ENCODE results near the gene PKNOX2.

PKNOX2 gene

DNA sequence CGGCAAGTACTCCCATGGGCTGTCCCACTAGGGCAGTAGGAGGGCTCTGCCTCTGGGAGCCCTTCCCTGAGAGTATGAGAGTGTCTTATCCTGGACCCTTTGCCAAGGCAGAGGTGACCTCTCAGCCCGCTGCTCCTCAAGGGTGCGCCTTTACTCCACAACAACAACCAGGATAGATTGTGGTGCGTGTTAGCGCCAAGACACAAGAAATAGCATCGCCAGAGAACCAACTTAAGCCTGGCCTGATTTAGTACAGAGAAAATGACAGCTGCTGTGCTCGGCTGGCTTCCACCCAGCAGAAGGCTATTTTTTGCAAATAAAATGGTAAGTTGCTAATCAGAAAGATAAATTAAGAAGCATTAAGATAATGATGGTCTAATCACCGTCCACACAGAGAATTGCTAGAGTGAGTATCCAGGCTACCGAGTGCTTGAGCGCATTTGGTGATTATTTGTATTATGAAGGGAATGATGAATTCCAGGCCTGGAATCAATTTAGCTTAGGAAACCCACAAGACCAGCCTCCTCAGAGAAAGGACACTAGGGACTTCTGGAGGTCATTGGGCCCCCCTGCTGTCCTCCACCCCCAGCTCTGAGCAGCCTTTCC lies 119.8 kb downstream of the PKNOX2 start:
- DNase-seq (ENCODE audit: low spot score): no peak

DNA sequence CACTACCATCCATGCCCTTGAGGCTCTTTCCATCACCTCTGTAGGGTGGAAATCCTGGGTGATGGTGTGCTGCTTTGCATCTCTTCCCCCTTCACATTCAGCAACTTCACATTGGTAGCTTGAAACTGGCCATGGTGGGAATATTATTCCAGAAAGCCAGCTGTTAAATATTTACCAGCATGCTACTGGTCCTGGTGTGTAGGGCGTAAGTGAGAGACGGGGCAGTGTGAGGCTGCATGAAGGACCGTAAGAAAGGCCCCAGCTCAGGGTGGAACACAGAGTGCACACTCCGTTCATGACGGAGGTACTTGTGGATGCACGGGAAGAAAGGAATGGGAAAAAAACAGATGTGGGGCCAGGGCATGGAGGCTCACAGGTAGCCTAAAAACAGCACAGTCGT lies 121.3 kb downstream of the PKNOX2 start:
- DNase-seq (ENCODE audit: low spot score): no peak

DNA sequence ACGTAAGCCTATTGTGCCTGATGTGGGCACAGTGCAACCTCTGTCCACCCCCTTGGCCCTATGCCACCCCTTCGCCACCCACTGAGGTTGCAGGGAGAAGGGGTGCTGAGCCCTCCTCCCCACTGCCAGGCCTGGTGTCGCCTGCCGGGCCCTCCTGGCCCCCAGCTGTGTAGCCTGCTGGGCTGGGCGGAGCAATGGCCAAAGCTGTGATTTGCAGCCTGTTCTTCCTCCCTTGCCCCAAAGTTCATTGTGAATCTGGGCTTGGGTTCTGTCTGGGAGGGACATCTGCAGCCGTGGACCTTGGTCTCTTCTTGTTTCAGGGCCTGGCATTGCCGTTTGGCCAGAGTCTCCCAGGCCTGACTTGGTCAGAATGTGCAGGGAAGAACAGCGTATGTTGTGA lies 121.9 kb downstream of the PKNOX2 start:
- no peak for DNase-seq (ENCODE audit: low spot score)

DNA sequence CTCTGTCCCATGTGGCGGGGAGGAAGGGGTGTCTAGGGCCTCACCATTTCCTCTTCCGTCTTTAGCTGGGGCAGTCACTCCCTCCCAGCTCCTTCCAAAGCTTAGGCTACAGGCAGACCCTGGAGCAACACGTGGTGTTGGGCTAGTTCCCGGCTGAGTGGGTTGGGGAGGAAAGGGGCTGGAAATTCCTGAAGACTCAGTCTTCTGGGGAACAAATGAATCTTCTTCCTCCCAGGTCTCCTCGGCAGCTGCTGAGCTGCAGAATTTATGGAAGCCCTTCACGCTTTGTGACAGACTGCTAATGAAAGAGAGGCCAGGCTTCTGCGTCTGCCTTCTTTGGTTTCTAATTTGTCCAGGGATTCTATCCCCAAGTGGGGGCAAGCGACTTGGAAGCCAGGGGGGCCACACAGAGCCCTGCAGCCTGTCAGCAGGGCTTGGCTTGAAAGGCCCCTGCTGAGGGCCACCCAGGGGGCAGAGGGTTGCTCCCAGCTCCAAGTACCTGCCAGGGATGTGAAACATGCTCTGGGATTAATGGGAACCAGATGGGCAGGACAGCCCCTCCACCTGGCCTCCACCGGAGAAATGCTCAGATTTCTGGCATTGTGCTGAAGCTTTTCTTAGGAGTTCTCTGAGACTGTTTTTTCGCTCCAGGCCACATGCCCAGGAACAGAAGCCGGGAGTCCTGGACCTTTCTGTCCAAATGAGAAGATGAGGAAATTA lies 123.1 kb downstream of the PKNOX2 start:
- DNase-seq (ENCODE audit: low spot score): peak; percentile 31

DNA sequence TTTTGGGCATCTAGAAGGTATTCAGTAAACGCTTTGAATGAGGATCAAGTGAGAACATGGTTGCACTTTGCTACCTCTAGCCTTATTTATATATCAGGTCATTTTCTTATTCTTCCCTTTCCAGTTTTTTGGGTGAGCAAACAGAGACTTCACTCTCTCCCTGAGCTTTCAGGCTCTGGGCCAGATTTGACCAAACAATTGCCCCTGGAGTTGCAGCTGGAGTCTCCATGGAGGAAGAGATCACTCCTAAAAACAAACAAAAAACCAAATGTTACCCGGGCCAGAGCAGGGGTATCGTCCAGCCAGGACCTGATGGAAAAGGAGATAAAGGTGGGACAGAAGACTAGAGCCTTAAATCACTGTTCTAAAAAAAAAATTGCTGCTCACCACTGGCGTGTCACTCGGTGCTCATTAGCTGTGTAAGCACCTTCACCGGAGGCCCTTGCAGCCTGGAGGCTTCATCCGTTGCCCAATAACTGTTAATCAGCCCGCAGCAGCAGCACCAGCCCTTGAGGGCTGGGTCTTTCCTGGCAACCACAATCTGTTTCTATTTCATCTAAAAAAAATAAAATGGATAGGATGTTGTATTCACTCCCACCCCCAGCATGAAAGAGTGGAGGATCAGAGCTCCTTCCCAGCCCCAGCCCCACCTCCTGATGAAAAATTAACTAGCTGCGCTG lies 125.0 kb downstream of the PKNOX2 start:
- DNase-seq (ENCODE audit: low spot score): no peak

DNA sequence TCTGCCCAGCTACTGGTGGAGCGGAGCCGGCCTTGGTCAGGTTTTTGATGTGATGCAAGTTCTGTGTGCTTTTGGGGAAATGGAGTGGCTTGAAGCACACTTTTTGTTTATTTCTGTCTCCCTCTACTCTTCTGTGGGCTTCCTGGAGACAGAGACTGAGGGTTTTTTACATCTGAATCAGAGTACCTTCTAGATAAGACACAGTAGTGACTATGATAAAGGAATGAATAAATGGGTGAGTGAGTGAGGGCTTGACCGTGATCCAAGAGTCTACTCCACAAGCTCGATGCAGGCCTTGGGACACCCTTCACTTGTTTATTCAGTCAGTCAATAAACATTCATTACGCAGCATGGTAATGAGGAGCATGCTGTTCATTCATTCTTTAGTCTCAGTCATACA lies 125.7 kb downstream of the PKNOX2 start:
- DNase-seq (ENCODE audit: low spot score): no peak

DNA sequence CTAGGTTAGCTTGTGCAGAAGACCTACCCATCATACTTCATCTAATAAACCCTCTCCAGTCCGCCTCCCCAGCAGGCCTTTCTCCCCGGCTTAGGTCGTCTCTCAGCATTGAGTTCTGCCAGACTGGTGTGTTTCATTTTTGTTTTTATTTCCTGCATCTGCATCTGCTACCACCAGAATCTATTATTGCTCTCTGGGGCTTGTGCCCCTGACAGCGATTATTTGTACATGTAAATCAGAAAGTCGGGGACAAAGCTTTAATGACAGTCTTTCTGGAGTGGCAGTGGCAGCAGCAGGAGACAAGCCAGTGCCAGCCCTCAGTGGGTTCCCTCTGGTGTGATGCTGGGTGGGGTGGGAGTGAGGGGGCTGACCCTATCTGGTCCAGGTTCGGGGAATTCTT lies 127.5 kb downstream of the PKNOX2 start:
- DNase-seq (ENCODE audit: low spot score): no peak

DNA sequence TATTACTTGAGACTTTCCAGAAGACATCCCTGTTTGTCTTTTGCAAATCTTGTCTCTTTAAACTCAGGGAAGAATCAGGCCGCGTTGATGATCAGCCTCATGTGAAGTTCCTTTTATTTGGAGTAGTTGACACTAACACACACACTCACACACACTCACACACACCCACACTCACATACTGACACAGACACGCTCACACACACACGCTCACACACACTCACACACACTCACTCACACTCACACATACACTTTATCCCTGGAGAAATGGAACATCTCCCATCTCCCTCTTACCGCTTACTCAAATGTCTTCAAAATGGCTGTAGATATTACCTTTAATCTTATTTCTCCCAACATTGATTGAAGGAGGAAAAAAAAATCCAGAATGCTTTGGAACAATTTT lies 129.0 kb downstream of the PKNOX2 start:
- DNase-seq (ENCODE audit: low spot score): no peak

DNA sequence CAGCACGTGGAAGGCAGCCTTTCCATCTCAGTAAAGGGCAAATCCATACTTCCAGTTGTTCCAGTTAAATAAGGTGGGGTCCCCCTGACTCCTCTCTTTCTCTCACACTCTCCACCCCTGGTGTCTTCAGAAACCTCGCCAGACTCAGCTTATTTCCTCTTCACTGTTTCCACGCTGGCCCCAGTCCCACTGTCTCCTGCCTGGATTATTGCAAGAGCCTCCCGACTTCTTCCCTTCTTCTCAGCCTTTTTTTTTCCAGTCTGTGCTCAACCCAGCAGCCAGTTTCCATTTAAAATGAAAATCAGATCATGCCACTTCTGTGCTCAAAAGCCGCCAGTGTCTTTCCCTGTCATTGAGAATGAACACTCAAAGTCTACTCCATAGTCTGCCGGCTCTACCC lies 131.4 kb downstream of the PKNOX2 start:
- no peak for DNase-seq (ENCODE audit: low spot score)

DNA sequence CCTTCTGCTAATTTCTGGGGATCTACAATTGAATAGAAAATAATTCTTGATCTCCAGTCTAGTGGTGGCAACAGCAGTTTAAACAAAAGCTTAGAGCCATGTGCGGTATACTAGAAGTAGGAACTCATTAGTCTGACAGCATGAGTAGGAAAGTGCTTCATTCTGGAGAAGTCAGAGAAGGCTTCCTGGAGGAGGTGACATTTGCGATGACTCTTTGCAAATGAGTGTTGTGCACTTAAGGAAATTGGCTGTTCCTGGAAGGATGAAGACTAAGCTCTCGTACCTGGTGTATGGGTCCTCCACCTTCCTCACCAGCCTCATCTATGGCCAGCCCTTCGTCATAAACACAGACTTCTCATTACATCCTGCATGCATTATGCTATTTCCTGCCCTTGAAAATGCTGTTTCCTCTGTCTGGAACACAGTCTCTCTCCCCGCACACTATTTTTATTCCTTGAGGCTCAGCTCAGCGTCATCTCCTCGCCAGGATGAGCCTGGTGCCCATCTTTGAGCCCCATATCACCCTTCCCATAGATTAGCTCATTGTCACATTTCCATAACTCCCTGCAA lies 132.9 kb downstream of the PKNOX2 start:
- no peak for DNase-seq (ENCODE audit: low spot score)

DNA sequence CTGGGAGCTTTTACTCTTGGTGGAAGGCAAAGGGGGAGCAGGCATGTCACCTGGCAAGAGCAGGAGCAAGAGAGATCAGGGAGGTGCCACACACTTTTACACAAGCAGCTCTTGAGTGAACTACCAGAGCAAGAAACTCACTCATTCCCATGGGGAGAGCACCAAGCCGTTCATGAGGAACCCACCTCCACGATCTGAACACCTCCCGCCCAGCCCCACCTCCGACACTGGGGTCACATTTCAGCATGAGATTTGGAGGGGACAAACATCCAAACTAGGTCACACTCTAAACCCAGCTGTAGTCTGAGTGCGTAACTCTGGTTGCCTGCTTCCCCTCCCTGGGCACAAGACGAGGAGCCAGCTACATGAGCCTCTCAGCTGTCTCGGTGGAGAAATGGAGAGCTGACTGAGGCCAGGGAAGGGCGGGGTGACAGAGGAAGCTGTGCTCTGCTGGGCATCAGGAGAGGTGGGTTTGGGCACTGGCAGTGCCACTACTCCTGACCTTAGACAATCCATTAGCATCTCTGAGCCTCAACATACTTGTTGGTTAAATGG lies 134.6 kb downstream of the PKNOX2 start:
- no peak for DNase-seq (ENCODE audit: low spot score)

DNA sequence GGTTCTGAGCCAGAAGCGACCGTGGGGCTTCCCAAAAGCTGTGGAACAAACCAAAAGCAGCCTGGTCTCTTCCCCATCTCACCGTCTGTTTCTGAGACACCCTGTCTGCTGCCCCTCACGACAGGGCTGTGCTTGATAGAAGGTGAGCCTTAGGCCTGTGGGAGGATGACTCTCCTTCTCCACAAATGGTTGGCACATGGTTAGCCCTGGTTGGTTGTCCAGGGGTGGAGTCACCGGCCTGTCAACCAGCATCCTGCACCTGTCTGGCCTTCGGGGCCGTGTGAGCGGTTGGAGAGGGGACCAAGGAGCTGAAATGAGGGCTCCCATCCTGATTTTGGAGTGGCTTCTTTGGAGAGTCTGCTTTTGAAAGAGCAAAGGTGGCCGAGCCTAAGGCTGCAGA lies 135.3 kb downstream of the PKNOX2 start:
- DNase-seq (ENCODE audit: low spot score): no peak

DNA sequence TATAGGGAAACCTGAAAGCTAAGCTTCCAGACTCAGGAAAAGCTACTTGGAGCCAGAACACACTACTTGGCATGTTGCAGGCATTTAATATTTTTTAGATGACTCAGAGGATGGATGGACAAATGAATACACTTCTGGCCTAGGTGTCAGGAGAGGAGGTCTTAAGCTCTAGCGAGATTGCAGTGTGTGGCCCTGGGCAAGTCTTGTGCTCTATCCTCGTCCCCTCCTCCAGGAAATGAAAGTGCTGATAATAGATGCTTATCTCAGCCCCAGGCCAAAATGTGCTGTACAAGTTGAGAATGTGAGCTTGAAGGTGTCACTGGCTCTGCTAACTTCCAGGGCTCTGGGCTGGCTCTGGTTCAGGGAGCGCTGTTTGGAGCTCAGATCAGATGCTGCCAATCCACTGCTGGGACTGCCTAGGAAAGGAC lies 136.3 kb downstream of the PKNOX2 start:
- no peak for DNase-seq (ENCODE audit: low spot score)

DNA sequence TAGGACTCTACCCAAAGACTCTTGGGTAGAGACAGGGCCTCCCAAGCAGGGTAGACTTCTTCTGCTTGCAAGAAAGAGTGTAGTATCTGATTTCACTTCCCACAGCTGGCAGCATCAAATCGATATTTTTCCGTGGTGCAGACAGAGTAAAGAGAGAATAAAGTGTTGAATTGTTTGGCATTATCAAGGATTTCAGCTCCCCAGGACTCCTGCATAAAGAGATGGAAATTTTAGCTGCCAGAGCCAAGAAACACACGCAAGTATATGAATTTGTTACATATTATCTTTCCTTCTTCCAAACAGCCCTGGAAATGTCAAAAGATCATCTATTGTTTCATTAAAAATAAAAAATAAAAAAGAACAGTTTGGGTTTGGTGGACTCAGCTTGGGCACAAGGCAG lies 136.8 kb downstream of the PKNOX2 start:
- no peak for DNase-seq (ENCODE audit: low spot score)

DNA sequence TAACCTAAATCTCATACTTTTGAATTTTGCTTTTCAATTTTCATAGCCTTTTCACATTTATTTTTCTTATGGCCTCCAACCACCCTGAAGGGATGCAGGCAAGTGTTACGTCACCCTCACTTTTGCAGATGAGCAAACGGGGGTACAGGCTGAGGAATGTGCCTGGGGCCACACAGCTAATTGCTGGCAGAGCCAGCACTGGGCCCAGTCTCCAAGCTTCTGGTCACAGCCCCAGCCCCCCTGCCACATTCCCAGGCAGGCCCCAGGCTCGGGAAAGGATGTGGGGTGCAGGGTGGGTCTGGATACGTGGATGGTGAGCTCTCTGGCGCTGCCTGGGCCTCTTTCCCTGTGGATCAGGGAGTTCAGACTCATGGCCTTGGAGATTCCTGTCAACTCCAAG lies 138.6 kb downstream of the PKNOX2 start:
- no peak for DNase-seq (ENCODE audit: low spot score)

DNA sequence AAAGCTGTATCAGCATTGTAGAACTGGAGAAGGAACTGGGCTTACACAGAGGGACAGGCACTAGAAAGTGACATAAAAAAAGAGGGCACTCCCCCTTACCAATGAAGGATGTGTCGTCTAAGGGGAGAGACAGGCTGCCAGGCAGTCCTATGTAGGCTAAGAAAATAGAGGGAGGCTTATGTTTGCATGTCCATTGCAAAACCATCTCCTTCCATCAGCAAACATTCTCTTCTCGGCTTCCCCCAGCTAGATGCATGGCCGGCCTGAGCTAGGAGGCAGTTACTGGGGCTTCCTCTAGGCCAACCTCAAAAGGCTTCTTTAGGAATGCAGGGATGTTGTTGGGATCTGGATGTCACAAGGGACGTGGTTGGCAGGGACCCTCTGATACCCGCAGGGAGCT lies 139.1 kb downstream of the PKNOX2 start:
- DNase-seq (ENCODE audit: low spot score): no peak

DNA sequence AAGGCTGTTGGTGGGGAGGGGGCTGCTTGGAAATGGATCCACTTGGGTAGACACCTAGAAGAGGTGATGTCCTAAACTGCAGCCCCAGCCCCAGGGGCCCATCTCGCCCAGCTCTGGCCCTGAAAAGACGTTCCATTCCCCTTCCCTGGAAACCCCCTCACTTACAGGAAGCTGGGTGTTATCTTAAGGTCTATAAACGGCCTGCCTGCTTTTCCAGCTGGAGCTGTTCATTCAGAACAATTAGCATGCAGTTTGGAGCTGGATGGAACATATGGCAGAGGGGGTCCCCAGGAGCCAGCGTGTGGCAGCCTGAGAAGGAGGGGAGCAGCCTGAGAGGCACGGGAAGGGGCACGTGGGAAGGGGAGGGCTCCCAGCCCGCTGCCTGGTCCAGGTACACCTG lies 139.6 kb downstream of the PKNOX2 start:
- no peak for DNase-seq (ENCODE audit: low spot score)

DNA sequence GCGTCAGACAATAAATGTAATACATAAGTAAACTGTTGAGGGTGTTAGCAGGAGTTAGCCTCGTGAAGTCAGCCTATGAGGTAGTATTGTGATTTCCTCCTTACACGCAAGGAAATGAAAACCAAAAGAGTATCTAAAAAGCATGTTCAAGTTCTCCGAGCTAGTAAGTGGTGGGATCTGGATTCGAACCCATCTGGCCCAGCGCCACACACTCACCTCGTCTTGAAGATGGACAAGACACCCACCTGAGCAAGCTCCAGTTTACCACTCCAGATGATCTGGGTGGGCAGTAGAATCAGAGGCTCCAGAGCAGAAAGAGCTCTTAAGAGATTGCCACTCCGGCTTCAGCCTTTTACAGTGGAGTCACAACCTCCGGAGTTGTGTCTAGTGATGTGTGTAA lies 140.3 kb downstream of the PKNOX2 start:
- no peak for DNase-seq (ENCODE audit: low spot score)

DNA sequence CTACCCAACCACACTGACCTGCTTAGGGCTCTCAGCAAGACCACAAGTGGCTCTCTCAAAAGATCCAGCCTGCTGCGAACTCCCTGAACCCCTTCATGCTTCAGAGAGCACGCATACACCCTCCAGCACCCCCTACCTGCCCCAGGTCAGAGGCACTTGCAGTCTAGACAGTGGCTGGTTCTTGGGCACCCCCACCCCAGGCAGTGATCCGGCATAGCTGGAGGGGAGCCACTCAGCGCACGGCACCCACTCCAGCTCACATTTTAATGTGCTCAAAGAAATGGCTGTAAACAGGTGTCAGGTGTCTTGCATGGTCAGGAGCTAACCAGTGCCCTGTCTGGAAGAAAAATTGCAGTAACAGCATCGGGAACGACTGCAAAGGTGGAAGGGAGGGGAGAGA lies 140.8 kb downstream of the PKNOX2 start:
- no peak for DNase-seq (ENCODE audit: low spot score)

DNA sequence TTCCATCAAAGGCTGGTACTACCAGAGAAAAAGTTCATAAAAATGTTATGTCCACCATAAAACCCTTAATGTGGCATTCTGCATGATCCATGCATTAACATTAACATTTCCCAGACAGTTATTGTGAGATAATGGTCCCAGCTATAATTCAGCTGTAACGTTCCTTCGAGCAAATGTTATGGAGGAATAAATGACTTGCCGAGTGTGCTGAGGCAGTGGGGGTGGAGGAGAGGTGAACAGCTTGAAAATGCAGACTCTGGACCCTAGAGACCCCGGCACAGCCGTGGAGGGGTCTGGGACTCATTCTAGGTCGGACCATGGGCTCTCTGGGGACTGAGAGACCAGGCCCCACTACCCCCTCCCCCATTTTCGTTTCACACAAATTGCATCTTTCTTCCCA lies 141.9 kb downstream of the PKNOX2 start:
- no peak for DNase-seq (ENCODE audit: low spot score)

DNA sequence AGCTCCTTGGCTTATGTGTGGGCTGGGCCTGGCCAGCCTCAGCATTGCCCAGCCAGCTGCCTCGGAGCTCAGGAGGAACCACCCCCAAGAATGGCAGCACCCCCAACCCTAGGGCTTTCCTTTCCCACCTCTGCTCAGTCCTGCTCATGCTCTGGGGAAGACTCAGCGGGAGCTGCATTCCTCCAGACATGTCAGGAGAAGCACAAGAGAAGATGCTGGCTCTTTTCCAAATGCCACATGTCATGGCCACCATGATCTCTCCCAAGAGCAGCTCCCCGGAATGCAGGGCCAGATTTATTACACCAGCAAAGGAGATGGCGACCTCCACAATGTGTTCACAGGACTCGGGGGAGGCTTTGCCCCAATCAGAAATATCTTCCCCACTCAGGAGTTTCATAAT lies 143.7 kb downstream of the PKNOX2 start:
- DNase-seq (ENCODE audit: low spot score): no peak

DNA sequence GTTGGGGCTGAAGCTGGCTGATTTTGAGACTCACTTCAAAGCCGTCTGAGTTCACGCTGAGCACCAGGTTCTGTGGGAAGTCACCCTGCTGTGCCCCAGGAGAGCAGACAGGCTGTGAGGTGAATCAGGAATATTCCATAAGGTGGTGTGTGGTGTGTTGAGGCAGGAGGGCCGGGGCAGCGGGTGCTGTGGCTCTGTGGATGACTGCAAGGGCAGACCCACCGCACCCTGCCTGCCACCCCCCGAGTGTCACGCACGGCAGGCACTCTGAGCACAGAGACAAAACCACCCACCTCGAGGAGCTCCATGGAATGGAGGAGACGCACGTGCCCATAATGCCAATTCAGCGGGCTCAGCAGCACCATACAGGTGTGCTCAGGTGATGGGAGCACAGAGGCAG lies 147.8 kb downstream of the PKNOX2 start:
- DNase-seq (ENCODE audit: low spot score): no peak

DNA sequence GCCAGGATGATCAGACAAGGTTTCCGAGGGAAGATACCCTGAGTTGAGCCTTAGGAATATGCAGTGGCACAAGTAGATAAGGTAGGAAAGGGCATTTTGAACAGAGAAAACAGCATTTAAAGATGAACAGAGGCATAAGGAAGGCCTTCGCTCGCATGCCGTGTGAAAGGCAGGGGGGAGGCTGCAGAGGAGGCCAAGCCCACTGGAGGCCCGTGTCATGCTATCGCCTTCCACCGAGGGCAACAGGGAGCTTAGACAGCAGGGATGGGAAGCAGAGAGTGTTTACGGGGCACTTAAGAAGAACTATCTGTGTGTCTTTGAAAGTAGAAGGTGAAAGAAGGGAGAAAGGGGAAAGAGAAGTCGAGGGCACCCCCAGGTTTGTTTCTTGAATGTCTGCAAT lies 148.3 kb downstream of the PKNOX2 start:
- no peak for DNase-seq (ENCODE audit: low spot score)

All from iPS-NIHi11 (cell line).